HG03135 (cell line): ENCODE data around the gene PLA2G3.

Experiments used
- ATAC-seq: cut with Tn5 transposase; IDR thresholded peaks from one replicate; pipeline ENCODE4 v1.9.1; 2021; ENCODE audit warnings: mild to moderate bottlenecking, moderate library complexity; ENCODE audit not compliant: unreplicated experiment

Gene PLA2G3

DNA sequence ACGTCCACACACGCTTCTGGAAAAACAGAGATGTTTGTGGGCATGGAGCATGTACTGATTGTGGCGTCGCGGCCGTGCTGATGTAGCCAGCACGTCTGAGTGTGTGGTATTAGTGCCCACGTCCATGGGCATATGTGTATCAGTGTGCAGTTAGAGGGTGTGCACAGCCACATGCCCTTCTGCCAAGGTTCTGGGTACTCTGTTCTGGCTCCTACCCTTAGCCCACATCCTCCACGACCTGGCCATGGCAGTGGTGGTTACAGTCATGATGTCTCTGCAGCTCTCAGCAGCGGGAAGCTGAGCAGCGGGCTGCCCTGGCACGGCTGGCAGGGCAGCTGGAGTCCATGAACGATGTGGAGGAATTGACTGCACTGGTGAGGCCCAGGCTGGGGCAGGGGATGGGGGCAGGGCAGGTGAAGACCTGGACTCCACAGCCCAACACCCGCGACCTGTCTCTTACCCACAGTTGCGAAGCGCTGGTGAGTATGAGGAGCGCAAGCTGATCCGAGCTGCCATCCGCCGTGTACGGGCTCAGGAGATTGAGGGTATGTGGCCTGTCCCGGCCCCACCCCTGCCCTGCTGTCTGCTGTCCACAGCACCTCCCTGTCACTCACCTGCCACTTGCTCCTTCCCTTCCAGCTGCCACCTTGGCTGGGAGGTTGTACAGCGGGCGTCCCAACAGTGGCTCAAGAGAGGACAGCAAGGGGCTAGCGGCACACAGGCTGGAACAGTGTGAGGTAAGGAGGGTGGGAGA is 51.9 kb downstream of the PLA2G3 start:
- ATAC-seq = no peak

- no peak for ATAC-seq
Measured at GRCh38 chr22:31087744-31088215, 52.5 kb downstream of the PLA2G3 start.

DNA sequence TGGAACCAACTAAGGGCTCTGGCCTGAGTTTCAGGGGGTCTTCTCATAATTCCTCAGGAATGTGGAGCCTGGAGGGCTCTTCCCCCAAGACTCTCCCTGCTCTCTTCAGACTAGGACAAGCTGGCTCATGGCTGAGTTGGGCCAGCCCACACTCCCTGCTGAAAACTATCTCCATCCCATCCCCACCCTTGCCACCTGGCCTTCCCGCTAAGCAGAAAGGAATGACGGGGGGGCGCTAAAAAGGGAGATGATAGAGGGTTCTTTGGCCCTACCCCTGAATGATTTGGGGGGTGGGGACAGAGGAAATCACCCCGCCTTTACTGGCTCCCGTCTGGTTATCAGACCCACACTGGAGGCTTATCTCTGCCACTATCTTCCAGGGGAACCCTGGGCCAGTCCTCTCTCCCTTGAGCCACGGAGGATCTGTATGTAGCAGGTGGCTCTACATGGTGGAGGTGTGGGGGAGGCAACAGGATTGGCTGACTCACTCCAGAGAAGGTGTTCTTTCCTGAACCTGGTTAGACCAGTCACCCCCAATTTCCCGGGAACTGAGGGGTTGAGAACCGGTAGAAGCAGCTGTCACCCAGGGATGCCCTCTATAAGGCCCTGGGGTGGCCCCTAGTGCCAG is 53.5 kb downstream of the PLA2G3 start:
- ATAC-seq = no peak

DNA sequence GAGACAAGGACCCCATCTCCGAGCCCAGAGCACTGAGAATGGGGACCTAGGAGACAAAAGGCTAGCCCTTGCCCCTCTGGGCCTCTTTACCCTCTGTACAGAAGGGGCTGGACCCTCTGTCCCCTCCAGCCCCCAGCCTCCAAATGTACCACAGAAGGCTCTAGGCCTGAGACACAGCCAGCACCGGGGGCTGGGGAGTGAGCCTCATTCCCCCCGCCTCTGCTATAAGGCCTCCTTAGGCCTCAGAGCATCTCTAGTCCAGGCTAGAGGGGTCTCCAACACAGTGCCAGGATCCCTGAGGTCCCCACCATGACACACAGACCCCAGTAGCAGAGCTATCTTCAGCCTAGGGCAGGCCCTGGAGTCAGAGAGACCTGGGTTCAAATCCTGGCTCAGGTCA is 54.4 kb downstream of the PLA2G3 start:
- no peak for ATAC-seq

GRCh38 chr22:31085493-31085824 is 54.8 kb downstream of the PLA2G3 start:
- no peak for ATAC-seq

- ATAC-seq = peak; percentile 53
Measured at GRCh38 chr22:31084811-31085492, 55.4 kb downstream of the PLA2G3 start.
